SK-N-SH (cell line): ENCODE measurements around the gene TMPRSS15. TPM values are rescaled to one million over a fixed set of nuclear protein-coding genes. Genes with fewer than 3 reads are reported as not detected.

Source experiments
- CTCF ChIA-PET: fragments of 300-600, 350-600 bp; formaldehyde crosslinking; extraction: SDS; loops from one replicate; lab custom pipeline; 2021; lab: Yijun Ruan, JAX
- POLR2A ChIA-PET: fragments of 350-600 bp; sonication (Branson Sonifier 250); formaldehyde crosslinking; extraction: SDS; loops from one replicate; lab custom pipeline; 2020; ENCODE audit warnings: antibody characterized with exemption, inconsistent platforms; lab: Yijun Ruan, JAX
- DNase-seq: peaks from one replicate; pipeline ENCODE4 v3.0.0; 2012
- H2AFZ ChIP-seq: fragments of 200-600 bp; sonication (generic); 2 replicates; pipeline ENCODE4 v1.8.1; 2016; ENCODE audit warnings: antibody characterized with exemption, mild to moderate bottlenecking, low read depth
- H3F3A ChIP-seq: fragments of 200-600 bp; sonication (generic); replicated peaks from 2 replicates; pipeline ENCODE3; 2016; ENCODE audit warnings: antibody characterized with exemption, mild to moderate bottlenecking; ENCODE audit not compliant: insufficient read depth
- H3K27ac ChIP-seq, 2 experiments: fragments of 200-500 bp in 1 of 2; fragments of 200-600 bp in 1 of 2; sonication (Bioruptor generic) in 1 of 2; sonication (generic), shearing (Covaris generic) in 1 of 2; 2 replicates each; pipeline versions ENCODE4 v1.5.1 to v1.6.1; 2014 to 2016; ENCODE audit warnings: low read depth in 2 of 2, inconsistent platforms in 1 of 2, low read length in 1 of 2, mild to moderate bottlenecking in 1 of 2, mixed read lengths in 1 of 2
- H3K27me3 ChIP-seq: fragments of 200-600 bp; sonication (generic), shearing (Covaris generic); 2 replicates; pipeline ENCODE4 v1.6.1; 2016; ENCODE audit warnings: mixed run types; ENCODE audit not compliant: insufficient read depth
- H3K36me3 ChIP-seq, 2 experiments: fragments of 200-500 bp in 1 of 2; fragments of 200-600 bp in 1 of 2; sonication (Bioruptor generic) in 1 of 2; sonication (generic) in 1 of 2; replicated peaks in 1 of 2; 2 replicates each; pipeline versions ENCODE3 to v1.5.1; 2014 to 2016; ENCODE audit warnings: low read length in 1 of 2, mild to moderate bottlenecking in 1 of 2; ENCODE audit not compliant: insufficient read depth in 2 of 2, control insufficient read depth in 1 of 2
- H3K4me1 ChIP-seq, 2 experiments: fragments of 200-500 bp in 1 of 2; fragments of 200-600 bp in 1 of 2; sonication (Bioruptor generic) in 1 of 2; sonication (generic), shearing (Covaris generic) in 1 of 2; 2 replicates each; pipeline versions ENCODE4 v1.5.1 to v1.6.1; 2014 to 2016; ENCODE audit warnings: low read depth in 1 of 2, low read length in 1 of 2, mixed run types in 1 of 2; ENCODE audit not compliant: insufficient read depth in 2 of 2, control insufficient read depth in 1 of 2
- H3K4me2 ChIP-seq: fragments of 200-600 bp; sonication (generic), shearing (Covaris generic); 2 replicates; pipeline ENCODE4 v1.6.1; 2017; ENCODE audit warnings: mixed run types
- H3K4me3 ChIP-seq, 2 experiments: fragments of 200-500 bp in 1 of 2; fragments of 200-600 bp in 1 of 2; sonication (Bioruptor generic) in 1 of 2; sonication (generic), shearing (Covaris generic) in 1 of 2; 2 replicates each; pipeline versions ENCODE4 v1.5.1 to v1.8.1; 2014 to 2016; ENCODE audit warnings: low read depth in 2 of 2, inconsistent platforms in 1 of 2, low read length in 1 of 2, mild to moderate bottlenecking in 1 of 2, mixed read lengths in 1 of 2, moderate library complexity in 1 of 2
- H3K79me2 ChIP-seq: fragments of 200-600 bp; sonication (generic); 2 replicates; pipeline ENCODE4 v1.8.1; 2017; ENCODE audit warnings: mild to moderate bottlenecking; ENCODE audit not compliant: insufficient read depth
- H3K9ac ChIP-seq: fragments of 200-600 bp; sonication (generic); 2 replicates; pipeline ENCODE4 v1.6.1; 2017; ENCODE audit warnings: mixed run types
- H3K9me2 ChIP-seq: fragments of 200-600 bp; sonication (generic); 2 replicates; pipeline ENCODE4 v1.6.1; 2017; ENCODE audit warnings: mixed run types
- H3K9me3 ChIP-seq: fragments of 200-600 bp; sonication (generic); 2 replicates; pipeline ENCODE4 v1.6.1; 2017; ENCODE audit warnings: mixed run types, mild to moderate bottlenecking, moderate library complexity
- H4K20me1 ChIP-seq: fragments of 200-600 bp; sonication (generic); 2 replicates; pipeline ENCODE4 v1.6.1; 2017; ENCODE audit warnings: mild to moderate bottlenecking, mixed run types; ENCODE audit not compliant: insufficient read depth
- CTCF ChIP-seq: fragments of 200-600 bp; sonication (generic); IDR thresholded peaks from 2 replicates; pipeline ENCODE4 v1.6.1; 2017; ENCODE audit warnings: antibody characterized with exemption, mild to moderate bottlenecking, moderate library complexity
- EZH2phosphoT487 ChIP-seq: fragments of 200-600 bp; sonication (generic); IDR thresholded peaks from 2 replicates; pipeline ENCODE4 v1.6.1; 2017; ENCODE audit warnings: low read depth, mixed run types, mild to moderate bottlenecking, antibody characterized with exemption, moderate library complexity, borderline replicate concordance
- FOSL2 ChIP-seq: IDR thresholded peaks from 2 replicates; pipeline ENCODE4 v1.4.0; 2012; ENCODE audit warnings: low read depth, mild to moderate bottlenecking, moderate library complexity, borderline replicate concordance
- FOXM1 ChIP-seq: IDR thresholded peaks from 2 replicates; pipeline ENCODE4 v1.4.0; 2012; ENCODE audit warnings: low read depth, mild to moderate bottlenecking
- MAX ChIP-seq: IDR thresholded peaks from 2 replicates; pipeline ENCODE4 v1.4.0; 2012; ENCODE audit warnings: low read depth
- USF2 ChIP-seq: fragments of 150-350 bp; IDR thresholded peaks from 2 replicates; pipeline ENCODE4 v1.6.1; 2017; ENCODE audit warnings: antibody characterized with exemption, low read length, low read depth, borderline replicate concordance
- WGBS: methylation state at CpG from one replicate; pipeline ENCODE4 v1.1.6; 2017; ENCODE audit warnings: low lambda C conversion rate; 5-methylcytosine and 5-hydroxymethylcytosine counted together
- polyA plus RNA-seq, 3 experiments: library from polyadenylated mRNA; depleted of rRNA; stranded (reverse); fragments of >200 nt; gene quantifications; 2 replicates each; pipeline ENCODE4 v1.2.3, GENCODE V29; 2012

The TMPRSS15 gene
- polyA plus RNA-seq, 1 of the 3 experiments (the other 2 are of a cell fraction) = 0.03 TPM

GRCh38 chr21:18398843-18399242, 4.7 kb downstream of the TMPRSS15 start:
- Histone ChIP-seq H3F3A (no peaks in the 10 kb centered on the region), H4K20me1 (no peaks in the 10 kb centered on the region), H2AFZ (no peak overlapping the region), H3K36me3 (no peaks in the 10 kb centered on the region), H3K4me2 (no peak overlapping the region), H3K9me2 (no peaks in the 10 kb centered on the region), H3K27ac (no peak overlapping the region), H3K9me3 (0 out of 2 replicates have a peak, but pooled peaks cover 3% of the 10 kb centered on the region), H3K4me3 (no peak overlapping the region), H3K9ac (no peak overlapping the region), H3K79me2 (no peaks in the 10 kb centered on the region), H3K27me3 (no peaks in the 10 kb centered on the region), H3K4me1 (no peaks in the 10 kb centered on the region)
- 16% methylated on average over 5 of the region's 5 CpGs for WGBS
- ChIA-PET POLR2A (no interaction called here), CTCF (interaction anchor here (1.3 to 5.9 kb wide), 2 partner anchors 14 to 29 kb away, joined by 3 to 26 read pairs; no protein-coding TSS in a partner anchor)
- DNase-seq = no peak
- TF ChIP-seq EZH2phosphoT487 (no peak), MAX (no peak), FOXM1 (no peak), USF2 (no peak), FOSL2 (no peak)

- Histone ChIP-seq H3K79me2 (no peaks in the 10 kb centered on the region), H3K4me3 (no peak overlapping the region), H3K9me2 (no peaks in the 10 kb centered on the region), H3K9me3 (no peaks in the 10 kb centered on the region), H3K9ac (no peak overlapping the region), H3K27ac (no peak overlapping the region), H3K4me1 (no peaks in the 10 kb centered on the region), H3K27me3 (no peaks in the 10 kb centered on the region), H3K4me2 (no peak overlapping the region), H2AFZ (no peak overlapping the region), H3K36me3 (no peaks in the 10 kb centered on the region), H3F3A (no peaks in the 10 kb centered on the region), H4K20me1 (no peaks in the 10 kb centered on the region)
- ChIA-PET POLR2A (no interaction called here), CTCF (no interaction called here)
- 0% methylated on average over 2 of the region's 2 CpGs for WGBS
- DNase-seq = no peak
- no peak for TF ChIP-seq USF2
- no peak for TF ChIP-seq CTCF
These were observed 15.6 kb downstream of the TMPRSS15 start for GRCh38 chr21:18387994-18388393.
